GM23338 (cell line): ENCODE measurements around the gene G6PD.
"Not testable (repeated sequence)": the region's sequence is repeated elsewhere in the genome, so short reads cannot be mapped to it uniquely, and the experiment has no call there.

Experiments used
- EZH2phosphoT487 ChIP-seq: fragments of 200-600 bp; sonication (generic); IDR thresholded peaks from one replicate; pipeline ENCODE4 v1.8.1; 2018; ENCODE audit warnings: antibody characterized with exemption; ENCODE audit not compliant: unreplicated experiment
- TF ChIP-seq, protein P1 (sequence below), 2 experiments: fragments of 200-600 bp in 1 of 2; sonication (generic) in 1 of 2; conservative IDR thresholded peaks; 2 replicates each; pipeline versions ENCODE4 v1.5.1 to v1.6.1; 2016 to 2017; ENCODE audit warnings: antibody characterized with exemption in 2 of 2, low read depth in 2 of 2, mild to moderate bottlenecking in 2 of 2, moderate library complexity in 1 of 2

GRCh38 chrX:154582994-154583393 lies 36.3 kb upstream of the G6PD start:
- TF ChIP-seq, protein P1, sequence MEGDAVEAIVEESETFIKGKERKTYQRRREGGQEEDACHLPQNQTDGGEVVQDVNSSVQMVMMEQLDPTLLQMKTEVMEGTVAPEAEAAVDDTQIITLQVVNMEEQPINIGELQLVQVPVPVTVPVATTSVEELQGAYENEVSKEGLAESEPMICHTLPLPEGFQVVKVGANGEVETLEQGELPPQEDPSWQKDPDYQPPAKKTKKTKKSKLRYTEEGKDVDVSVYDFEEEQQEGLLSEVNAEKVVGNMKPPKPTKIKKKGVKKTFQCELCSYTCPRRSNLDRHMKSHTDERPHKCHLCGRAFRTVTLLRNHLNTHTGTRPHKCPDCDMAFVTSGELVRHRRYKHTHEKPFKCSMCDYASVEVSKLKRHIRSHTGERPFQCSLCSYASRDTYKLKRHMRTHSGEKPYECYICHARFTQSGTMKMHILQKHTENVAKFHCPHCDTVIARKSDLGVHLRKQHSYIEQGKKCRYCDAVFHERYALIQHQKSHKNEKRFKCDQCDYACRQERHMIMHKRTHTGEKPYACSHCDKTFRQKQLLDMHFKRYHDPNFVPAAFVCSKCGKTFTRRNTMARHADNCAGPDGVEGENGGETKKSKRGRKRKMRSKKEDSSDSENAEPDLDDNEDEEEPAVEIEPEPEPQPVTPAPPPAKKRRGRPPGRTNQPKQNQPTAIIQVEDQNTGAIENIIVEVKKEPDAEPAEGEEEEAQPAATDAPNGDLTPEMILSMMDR (conservative IDR thresholded peaks at IDR 0.05; ENCODE audit: low read depth in 2 of 2), result not testable (repeated sequence)
- not testable (repeated sequence) for TF ChIP-seq EZH2phosphoT487
